MM.1S (cell line): ENCODE data around the gene PLEKHG7.

Experiments used
- DNase-seq: peaks from one replicate; pipeline ENCODE4 v3.0.0-alpha.2; 2015
- H2AFZ ChIP-seq: fragments of 300-600 bp; sonication (generic); 2 replicates; pipeline ENCODE4 v1.6.0; 2016; ENCODE audit warnings: antibody characterized with exemption, low read length
- H3F3A ChIP-seq: fragments of 300-600 bp; sonication (generic); 2 replicates; pipeline ENCODE4 v1.6.1; 2016; ENCODE audit warnings: mild to moderate bottlenecking, antibody characterized with exemption, low read length, moderate library complexity, mixed read lengths; ENCODE audit not compliant: insufficient read depth
- H3K27ac ChIP-seq: fragments of 300-600 bp; sonication (generic); 2 replicates; pipeline ENCODE4 v1.5.1; 2016; ENCODE audit warnings: mild to moderate bottlenecking, low read length
- H3K27me3 ChIP-seq: fragments of 300-600 bp; sonication (generic); replicated peaks from 2 replicates; pipeline ENCODE4 v1.6.0; 2016; ENCODE audit warnings: low read length; ENCODE audit not compliant: insufficient read depth
- H3K36me3 ChIP-seq: fragments of 300-600 bp; sonication (generic); replicated peaks from 2 replicates; pipeline ENCODE4 v1.6.1; 2016; ENCODE audit warnings: mild to moderate bottlenecking, low read length, mixed read lengths; ENCODE audit not compliant: insufficient read depth
- H3K4me1 ChIP-seq: fragments of 300-600 bp; sonication (generic); 2 replicates; pipeline ENCODE4 v1.6.1; 2016; ENCODE audit warnings: low read length, mixed read lengths
- H3K4me2 ChIP-seq: fragments of 300-600 bp; sonication (generic); 2 replicates; pipeline ENCODE4 v1.6.0; 2016; ENCODE audit warnings: low read depth, low read length
- H3K4me3 ChIP-seq: fragments of 300-600 bp; sonication (generic); 2 replicates; pipeline ENCODE4 v1.5.1; 2016; ENCODE audit warnings: low read length, mixed read lengths
- H3K79me2 ChIP-seq: fragments of 300-600 bp; sonication (generic); 2 replicates; pipeline ENCODE4 v1.6.1; 2016; ENCODE audit warnings: mixed run types, low read length, mixed read lengths
- H3K9ac ChIP-seq: fragments of 300-600 bp; sonication (generic); 2 replicates; pipeline ENCODE4 v1.6.1; 2016; ENCODE audit warnings: low read length, mixed read lengths
- H3K9me2 ChIP-seq: fragments of 300-600 bp; sonication (generic); replicated peaks from 2 replicates; pipeline ENCODE4 v1.6.1; 2016; ENCODE audit warnings: mild to moderate bottlenecking, low read length, mixed read lengths; ENCODE audit not compliant: insufficient read depth
- H3K9me3 ChIP-seq: fragments of 300-600 bp; sonication (generic); replicated peaks from 2 replicates; pipeline ENCODE4 v1.6.1; 2016; ENCODE audit warnings: mild to moderate bottlenecking, low read length, mixed read lengths; ENCODE audit not compliant: insufficient read depth
- H4K20me1 ChIP-seq: fragments of 300-600 bp; sonication (generic); 2 replicates; pipeline ENCODE4 v1.6.1; 2016; ENCODE audit warnings: mild to moderate bottlenecking, low read length, moderate library complexity, mixed read lengths; ENCODE audit not compliant: insufficient read depth
- EZH2 ChIP-seq: fragments of 300-600 bp; sonication (generic); optimal IDR thresholded peaks from 2 replicates; pipeline ENCODE3; 2017; ENCODE audit warnings: low read depth, mild to moderate bottlenecking, antibody characterized with exemption, low read length, mixed read lengths
- EZH2phosphoT487 ChIP-seq: fragments of 300-600 bp; sonication (generic); IDR thresholded peaks from 2 replicates; pipeline ENCODE4 v1.6.1; 2018; ENCODE audit warnings: antibody characterized with exemption, low read length
- TF ChIP-seq, protein P1 (sequence below): fragments of 300-600 bp; sonication (generic); IDR thresholded peaks from 2 replicates; pipeline ENCODE4 v1.5.1; 2016; ENCODE audit warnings: antibody characterized with exemption, low read length, mixed read lengths

The PLEKHG7 gene

DNA sequence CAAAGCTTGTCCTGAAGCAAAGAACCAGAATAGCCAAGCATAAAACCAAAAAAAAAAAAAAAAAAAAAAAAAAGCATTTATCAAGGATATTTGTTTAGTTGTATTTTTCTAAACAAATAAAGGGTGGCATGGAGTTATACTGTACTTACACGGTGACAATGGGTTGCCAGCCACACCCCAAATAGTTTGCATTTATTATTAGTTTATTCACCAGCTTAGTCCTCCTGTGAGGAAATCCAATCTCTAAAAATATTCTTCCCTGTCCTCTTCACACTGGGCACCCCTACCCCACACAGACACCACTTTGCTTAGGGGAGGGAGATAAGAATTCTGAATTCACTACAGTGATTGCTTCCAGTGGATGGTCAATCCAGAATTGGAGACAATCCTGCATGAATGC, 18.9 kb downstream of the PLEKHG7 start:
- Histone ChIP-seq H3K4me2 (no peak overlapping the region), H3K36me3 (no peaks in the 10 kb centered on the region), H3F3A (no peaks in the 10 kb centered on the region), H3K9me3 (no peaks in the 10 kb centered on the region), H3K4me3 (no peak overlapping the region), H3K27ac (no peak overlapping the region), H4K20me1 (no peaks in the 10 kb centered on the region), H3K79me2 (no peaks in the 10 kb centered on the region), H3K9me2 (no peaks in the 10 kb centered on the region), H3K4me1 (no peaks in the 10 kb centered on the region), H3K27me3 (no peaks in the 10 kb centered on the region), H2AFZ (no peak overlapping the region), H3K9ac (no peak overlapping the region)
- DNase-seq: no peak
- TF ChIP-seq EZH2phosphoT487 (no peak), EZH2 (no peak)
- TF ChIP-seq, protein P1, sequence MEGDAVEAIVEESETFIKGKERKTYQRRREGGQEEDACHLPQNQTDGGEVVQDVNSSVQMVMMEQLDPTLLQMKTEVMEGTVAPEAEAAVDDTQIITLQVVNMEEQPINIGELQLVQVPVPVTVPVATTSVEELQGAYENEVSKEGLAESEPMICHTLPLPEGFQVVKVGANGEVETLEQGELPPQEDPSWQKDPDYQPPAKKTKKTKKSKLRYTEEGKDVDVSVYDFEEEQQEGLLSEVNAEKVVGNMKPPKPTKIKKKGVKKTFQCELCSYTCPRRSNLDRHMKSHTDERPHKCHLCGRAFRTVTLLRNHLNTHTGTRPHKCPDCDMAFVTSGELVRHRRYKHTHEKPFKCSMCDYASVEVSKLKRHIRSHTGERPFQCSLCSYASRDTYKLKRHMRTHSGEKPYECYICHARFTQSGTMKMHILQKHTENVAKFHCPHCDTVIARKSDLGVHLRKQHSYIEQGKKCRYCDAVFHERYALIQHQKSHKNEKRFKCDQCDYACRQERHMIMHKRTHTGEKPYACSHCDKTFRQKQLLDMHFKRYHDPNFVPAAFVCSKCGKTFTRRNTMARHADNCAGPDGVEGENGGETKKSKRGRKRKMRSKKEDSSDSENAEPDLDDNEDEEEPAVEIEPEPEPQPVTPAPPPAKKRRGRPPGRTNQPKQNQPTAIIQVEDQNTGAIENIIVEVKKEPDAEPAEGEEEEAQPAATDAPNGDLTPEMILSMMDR: no peak

DNA sequence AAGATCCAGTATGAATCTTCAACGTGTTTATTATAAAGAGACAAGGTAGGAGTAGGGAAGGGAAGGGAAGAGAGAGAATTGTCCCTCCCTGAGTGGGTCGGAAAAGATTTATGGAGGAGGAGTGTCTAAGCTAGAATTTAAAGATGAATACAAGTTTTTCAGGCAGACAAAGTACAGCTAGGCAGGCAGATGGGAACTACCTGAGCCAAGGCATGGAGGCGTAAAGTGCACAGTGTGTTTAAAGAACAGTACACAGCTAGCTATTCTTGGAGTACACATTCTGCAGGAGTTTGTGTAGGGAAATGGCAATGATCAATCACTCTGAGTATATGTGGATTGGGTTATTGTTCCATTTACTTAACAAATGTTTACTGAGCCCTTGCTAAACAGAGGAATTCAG, 20.1 kb downstream of the PLEKHG7 start:
- Histone ChIP-seq H3K4me3 (no peak overlapping the region), H2AFZ (no peak overlapping the region), H3K27me3 (no peaks in the 10 kb centered on the region), H3K36me3 (no peaks in the 10 kb centered on the region), H3K79me2 (no peaks in the 10 kb centered on the region), H3K4me1 (no peaks in the 10 kb centered on the region), H3K27ac (no peak overlapping the region), H3F3A (no peaks in the 10 kb centered on the region), H3K9me3 (no peaks in the 10 kb centered on the region), H3K9me2 (no peaks in the 10 kb centered on the region), H4K20me1 (no peaks in the 10 kb centered on the region), H3K9ac (no peak overlapping the region), H3K4me2 (no peak overlapping the region)
- no peak for TF ChIP-seq EZH2phosphoT487
- no peak for TF ChIP-seq EZH2
- TF ChIP-seq, protein P1: no peak
- no peak for DNase-seq

DNA sequence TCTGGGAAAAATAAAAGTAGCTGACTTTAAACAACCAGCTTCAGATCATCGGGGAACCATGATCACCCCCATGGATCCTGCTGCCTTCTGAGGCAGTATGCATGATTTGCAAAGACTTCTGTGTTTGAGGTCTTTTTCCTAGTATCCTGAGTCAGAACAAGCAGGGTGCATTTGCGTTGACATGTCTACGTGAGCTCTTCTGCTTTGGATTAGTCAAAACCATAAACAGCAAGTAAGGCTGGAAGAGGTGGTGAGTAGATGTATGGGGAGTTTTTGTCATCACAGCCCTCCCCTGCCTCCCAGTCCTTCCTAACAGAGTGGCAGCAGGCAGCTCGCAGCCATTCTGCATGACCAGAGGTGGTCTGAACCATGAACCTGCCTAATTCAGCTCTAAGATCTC, 24.1 kb downstream of the PLEKHG7 start:
- no peak overlapping the region for H3K4me2 ChIP-seq
- no peaks in the 10 kb centered on the region for H3K9me2 ChIP-seq
- H3K4me3 ChIP-seq: no peak overlapping the region
- H3K9ac ChIP-seq: no peak overlapping the region
- no peak overlapping the region for H2AFZ ChIP-seq
- no peak overlapping the region for H3K27ac ChIP-seq
- no peaks in the 10 kb centered on the region for H4K20me1 ChIP-seq
- no peaks in the 10 kb centered on the region for H3K9me3 ChIP-seq
- no peak for DNase-seq
- no peaks in the 10 kb centered on the region for H3K36me3 ChIP-seq
- no peaks in the 10 kb centered on the region for H3K4me1 ChIP-seq
- H3F3A ChIP-seq: no peaks in the 10 kb centered on the region
- no peaks in the 10 kb centered on the region for H3K27me3 ChIP-seq
- no peak for TF ChIP-seq EZH2
- TF ChIP-seq, protein P1: no peak
- no peak for TF ChIP-seq EZH2phosphoT487
- no peaks in the 10 kb centered on the region for H3K79me2 ChIP-seq
